OCI-LY3 (cell line): Measurements from ENCODE around the gene RECK.

Experiments
- H2AFZ ChIP-seq: fragments of 200-600, 300-600 bp; shearing (Covaris generic); 2 replicates; pipeline ENCODE4 v1.6.0; 2014; ENCODE audit warnings: antibody characterized with exemption, low read depth, low read length
- H3K27ac ChIP-seq: fragments of 200-600, 300-600 bp; sonication (generic); 2 replicates; pipeline ENCODE4 v1.5.1; 2014; ENCODE audit warnings: mild to moderate bottlenecking, low read length, moderate library complexity, mixed read lengths
- H3K27me3 ChIP-seq: fragments of 200-600, 300-600 bp; sonication (generic); 2 replicates; pipeline ENCODE4 v1.6.1; 2014; ENCODE audit warnings: low read depth, low read length, mixed read lengths
- H3K36me3 ChIP-seq: fragments of 200-600, 300-600 bp; sonication (generic); replicated peaks from 2 replicates; pipeline ENCODE3; 2014; ENCODE audit warnings: low read depth, low read length, mixed read lengths
- H3K4me1 ChIP-seq: fragments of 300-600, 200-600 bp; sonication (generic); 2 replicates; pipeline ENCODE4 v1.6.1; 2014; ENCODE audit warnings: low read length, mixed read lengths
- H3K4me2 ChIP-seq: fragments of 200-600, 300-600 bp; sonication (generic); 2 replicates; pipeline ENCODE4 v1.6.1; 2014; ENCODE audit warnings: low read length, mixed read lengths
- H3K4me3 ChIP-seq: fragments of 300-600, 200-600 bp; sonication (generic); 2 replicates; pipeline ENCODE4 v1.5.1; 2014; ENCODE audit warnings: antibody characterized with exemption, mild to moderate bottlenecking, low read length, moderate library complexity
- H3K79me2 ChIP-seq: fragments of 300-600, 200-600 bp; shearing (Covaris generic); 2 replicates; pipeline ENCODE4 v1.6.1; 2014; ENCODE audit warnings: mild to moderate bottlenecking, low read length, mixed read lengths
- H3K9ac ChIP-seq: fragments of 300-600, 200-600 bp; shearing (Covaris generic); 2 replicates; pipeline ENCODE4 v1.6.0; 2014; ENCODE audit warnings: mild to moderate bottlenecking, low read length, moderate library complexity
- H3K9me3 ChIP-seq: fragments of 200-600, 300-600 bp; shearing (Covaris generic); 2 replicates; pipeline ENCODE4 v1.6.1; 2014; ENCODE audit warnings: low read length, mixed read lengths; ENCODE audit not compliant: insufficient read depth
- H4K20me1 ChIP-seq: fragments of 200-600, 300-600 bp; sonication (generic); 2 replicates; pipeline ENCODE4 v1.6.1; 2016; ENCODE audit warnings: low read length, mixed read lengths; ENCODE audit not compliant: insufficient read depth
- CTCF ChIP-seq: fragments of 200-600, 300-600 bp; sonication (generic); IDR thresholded peaks from 2 replicates; pipeline ENCODE4 v1.5.1; 2014; ENCODE audit warnings: antibody characterized with exemption, low read length, low read depth
- EZH2phosphoT487 ChIP-seq: fragments of 200-600 bp; shearing (Covaris generic); IDR thresholded peaks from 2 replicates; pipeline ENCODE4 v1.6.1; 2018; ENCODE audit warnings: antibody characterized with exemption, mixed run types, low read depth

Gene RECK

GRCh38 chr9:36147441-36148175 is 110.9 kb downstream of the RECK start:
- Histone ChIP-seq H3K79me2 (no peaks in the 10 kb centered on the region), H3K36me3 (no peaks in the 10 kb centered on the region), H4K20me1 (no peaks in the 10 kb centered on the region), H3K9ac (no peak overlapping the region), H2AFZ (no peak overlapping the region), H3K9me3 (no peaks in the 10 kb centered on the region), H3K4me1 (peaks cover 32% of the 10 kb centered on the region), H3K27ac (no peak overlapping the region), H3K4me2 (no peak overlapping the region), H3K27me3 (no peaks in the 10 kb centered on the region), H3K4me3 (no peak overlapping the region)
- TF ChIP-seq EZH2phosphoT487 (no peak), CTCF (no peak)

- H3K4me1 ChIP-seq: peaks cover 35% of the 10 kb centered on the region
- no peak overlapping the region for H3K4me2 ChIP-seq
- no peaks in the 10 kb centered on the region for H3K36me3 ChIP-seq
- H3K27ac ChIP-seq: no peak overlapping the region
- no peaks in the 10 kb centered on the region for H3K27me3 ChIP-seq
- H2AFZ ChIP-seq: no peak overlapping the region
- H3K9me3 ChIP-seq: no peaks in the 10 kb centered on the region
- H3K9ac ChIP-seq: no peak overlapping the region
- TF ChIP-seq EZH2phosphoT487 (no peak), CTCF (no peak)
- no peaks in the 10 kb centered on the region for H3K79me2 ChIP-seq
- H3K4me3 ChIP-seq: no peak overlapping the region
- H4K20me1 ChIP-seq: no peaks in the 10 kb centered on the region
Measured at GRCh38 chr9:36148311-36149051, 111.8 kb downstream of the RECK start.

- no peak overlapping the region for H3K9ac ChIP-seq
- H3K9me3 ChIP-seq: no peaks in the 10 kb centered on the region
- H3K4me3 ChIP-seq: no peak overlapping the region
- no peak overlapping the region for H3K27ac ChIP-seq
- H2AFZ ChIP-seq: no peak overlapping the region
- H4K20me1 ChIP-seq: no peaks in the 10 kb centered on the region
- H3K79me2 ChIP-seq: no peaks in the 10 kb centered on the region
- no peaks in the 10 kb centered on the region for H3K27me3 ChIP-seq
- H3K4me2 ChIP-seq: no peak overlapping the region
- H3K4me1 ChIP-seq: peaks cover 39% of the 10 kb centered on the region
- TF ChIP-seq EZH2phosphoT487: no peak
- TF ChIP-seq CTCF: no peak
- H3K36me3 ChIP-seq: no peaks in the 10 kb centered on the region
Measured at GRCh38 chr9:36149197-36149596, 112.5 kb downstream of the RECK start.

GRCh38 chr9:36150574-36151315 is 114.0 kb downstream of the RECK start:
- Histone ChIP-seq H3K4me3 (peak overlapping the region; percentile 72), H4K20me1 (no peaks in the 10 kb centered on the region), H3K4me1 (peaks cover 45% of the 10 kb centered on the region), H3K27me3 (no peaks in the 10 kb centered on the region), H3K36me3 (no peaks in the 10 kb centered on the region), H3K79me2 (no peaks in the 10 kb centered on the region), H3K4me2 (peak overlapping the region; percentile 70), H3K9me3 (no peaks in the 10 kb centered on the region), H3K9ac (peak overlapping the region; percentile 70; the same call in 1 of the 2 replicates), H3K27ac (no peak overlapping the region), H2AFZ (no peak overlapping the region)
- TF ChIP-seq EZH2phosphoT487: no peak
- TF ChIP-seq CTCF: no peak
